ENCODE results near the gene TNKS2. TPM values are rescaled to one million over a fixed set of nuclear protein-coding genes. Genes with fewer than 3 reads are reported as not detected.

TNKS2 gene
- total and polyA plus RNA-seq, 2 of the 13 experiments (the other 11 are each of a cell fraction or from before 2014, with no cell fraction given), result 15.2 to 19.4 TPM

GRCh38 chr10:91879515-91880170 lies 81.4 kb downstream of the TNKS2 start:
- ChIA-PET POLR2A (no interaction called here), CTCF (ENCODE audit: low intra/inter-chr PET ratio, low total read pairs) (no interaction called here)
- no peaks in the 10 kb centered on the region for H3K9me3 ChIP-seq (ENCODE audit: low read length)
- H3K27me3 ChIP-seq (ENCODE audit: control insufficient read depth in 1 of 2, insufficient read depth in 2 of 2, low read length in 2 of 2), result peaks cover 0 to 3% of the 10 kb centered on the region in 2 experiments; a peak in 1 of 5 replicates
- in situ Hi-C loops (cut with HindIII; ENCODE audit: extremely low pct_ligation_motif_present, low pct_unique_long_range_greater_than_20kb), result no loop called here
- WGBS (ENCODE audit: low lambda C conversion rate), result 19% methylated on average over 7 of the region's 7 CpGs
- H2AFZ ChIP-seq (ENCODE audit: low read length), result no peak overlapping the region
- intact Hi-C loops (cut with micrococcal nuclease; ENCODE audit: unreplicated experiment), result no loop called here
- no peaks in the 10 kb centered on the region for H3K36me3 ChIP-seq (replicated peaks in 1 of 2; ENCODE audit: control insufficient read depth in 1 of 2, insufficient read depth in 2 of 2, low read length in 2 of 2)
- H3K79me2 ChIP-seq (ENCODE audit: insufficient read depth, low read length), result no peaks in the 10 kb centered on the region
- FAIRE-seq (no peak), ATAC-seq (no peak), DNase-seq (ENCODE audit: low spot score) (no peak)
- H3K4me2 ChIP-seq (ENCODE audit: low read depth, low read length), result no peak overlapping the region
- H3K4me1 ChIP-seq (ENCODE audit: insufficient read depth, low read length), result peaks cover 27% of the 10 kb centered on the region
- H4K20me1 ChIP-seq (ENCODE audit: insufficient read depth, low read length), result no peaks in the 10 kb centered on the region
- no TSS peak for BruUV-seq (replicated peaks)
- no peak overlapping the region for H3K4me3 ChIP-seq (replicated peaks in 1 of 3; ENCODE audit: insufficient read depth in 1 of 3, low read depth in 2 of 3, low read length in 3 of 3)
- TF ChIP-seq ZKSCAN8 (CRISPR knock-in tag; IDR thresholded peaks at IDR 0.05; ENCODE audit: borderline replicate concordance) (0 out of 2 replicates have a peak, but pooled peaks have one; percentile 66), ZNF570 (CRISPR knock-in tag; IDR thresholded peaks at IDR 0.05; ENCODE audit: borderline replicate concordance) (no peak)
- H3K27ac ChIP-seq (ENCODE audit: extremely low read length, insufficient read depth, low read length), result no peak overlapping the region
- no peak overlapping the region for H3K9ac ChIP-seq (ENCODE audit: insufficient read depth, low read depth, low read length)

- H3K4me1 ChIP-seq (ENCODE audit: insufficient read depth, low read length), result peaks cover 31% of the 10 kb centered on the region
- ChIA-PET CTCF (ENCODE audit: low intra/inter-chr PET ratio, low total read pairs) (no interaction called here), POLR2A (no interaction called here)
- no peaks in the 10 kb centered on the region for H3K9me3 ChIP-seq (ENCODE audit: low read length)
- H3K4me2 ChIP-seq (ENCODE audit: low read depth, low read length), result no peak overlapping the region
- 5% methylated on average over 3 of the region's 3 CpGs for WGBS (ENCODE audit: low lambda C conversion rate)
- H3K79me2 ChIP-seq (ENCODE audit: insufficient read depth, low read length), result no peaks in the 10 kb centered on the region
- no peak overlapping the region for H3K4me3 ChIP-seq (replicated peaks in 1 of 3; ENCODE audit: insufficient read depth in 1 of 3, low read depth in 2 of 3, low read length in 3 of 3)
- ATAC-seq, result peak; percentile 52; the same call in 2 of the 3 replicates
- in situ Hi-C loops (cut with HindIII; ENCODE audit: extremely low pct_ligation_motif_present, low pct_unique_long_range_greater_than_20kb) (no loop called here), intact Hi-C loops (cut with micrococcal nuclease; ENCODE audit: unreplicated experiment) (no loop called here)
- H3K27me3 ChIP-seq (ENCODE audit: control insufficient read depth in 1 of 2, insufficient read depth in 2 of 2, low read length in 2 of 2), result peaks cover 0 to 3% of the 10 kb centered on the region in 2 experiments; a peak in 1 of 5 replicates
- H3K9ac ChIP-seq (ENCODE audit: insufficient read depth, low read depth, low read length), result no peak overlapping the region
- BruUV-seq (replicated peaks), result no TSS peak
- H2AFZ ChIP-seq (ENCODE audit: low read length), result no peak overlapping the region
- no peaks in the 10 kb centered on the region for H3K36me3 ChIP-seq (replicated peaks in 1 of 2; ENCODE audit: control insufficient read depth in 1 of 2, insufficient read depth in 2 of 2, low read length in 2 of 2)
- H4K20me1 ChIP-seq (ENCODE audit: insufficient read depth, low read length), result no peaks in the 10 kb centered on the region
- no peak for DNase-seq (ENCODE audit: low spot score)
- no peak for TF ChIP-seq SRSF4 (IDR thresholded peaks at IDR 0.05; ENCODE audit: low read depth, low read length, poor library complexity, severe bottlenecking)
- no peak for TF ChIP-seq RAD21 (CRISPR knock-in tag; IDR thresholded peaks at IDR 0.05)
- TF ChIP-seq KDM5B (CRISPR knock-in tag; IDR thresholded peaks at IDR 0.05; ENCODE audit: borderline replicate concordance), result no peak
- no peak for TF ChIP-seq CREBL2 (CRISPR knock-in tag; IDR thresholded peaks at IDR 0.05; ENCODE audit: borderline replicate concordance)
- TF ChIP-seq NFRKB (IDR thresholded peaks at IDR 0.05), result no peak
- no peak for TF ChIP-seq MXD4 (CRISPR knock-in tag; IDR thresholded peaks at IDR 0.05)
- TF ChIP-seq ZNF263 (CRISPR knock-in tag; IDR thresholded peaks at IDR 0.05), result no peak
- no peak for TF ChIP-seq AKAP8 (CRISPR knock-in tag; IDR thresholded peaks at IDR 0.05)
- TF ChIP-seq JUN (CRISPR knock-in tag; IDR thresholded peaks at IDR 0.05), result no peak
- TF ChIP-seq ZMAT3 (CRISPR knock-in tag; conservative IDR thresholded peaks at IDR 0.05), result no peak
- no peak for TF ChIP-seq ZBTB4 (CRISPR knock-in tag; IDR thresholded peaks at IDR 0.05; ENCODE audit: borderline replicate concordance)
- no peak for TF ChIP-seq ZBTB7B (CRISPR knock-in tag; IDR thresholded peaks at IDR 0.05)
- TF ChIP-seq WIZ (CRISPR knock-in tag; IDR thresholded peaks at IDR 0.05), result no peak
- TF ChIP-seq KLF12 (CRISPR knock-in tag; IDR thresholded peaks at IDR 0.05; ENCODE audit: borderline replicate concordance), result no peak
- H3K27ac ChIP-seq (ENCODE audit: extremely low read length, insufficient read depth, low read length), result no peak overlapping the region
- no peak for FAIRE-seq
Measured at GRCh38 chr10:91880310-91880709, 82.1 kb downstream of the TNKS2 start.
